Uterus (tissue), 2 donors: ENCODE measurements around the gene NDUFS4.

Source experiments
- CTCF ChIP-seq, 4 experiments: fragments of 200-600 bp in 2 of 4; fragments of 450-650 bp in 2 of 4; sonication (generic) in 2 of 4; IDR thresholded peaks; one replicate each; pipeline ENCODE4 v1.5.1; 2016 to 2019; ENCODE audit warnings: antibody characterized with exemption in 4 of 4, mild to moderate bottlenecking in 2 of 4, moderate library complexity in 1 of 4
- POLR2A ChIP-seq, 2 donors: fragments of 450-650 bp; IDR thresholded peaks; one replicate each; pipeline ENCODE4 v1.6.1; 2016; ENCODE audit warnings: antibody characterized with exemption in 2 of 2, mild to moderate bottlenecking in 1 of 2, moderate library complexity in 1 of 2

- TF ChIP-seq CTCF (IDR thresholded peaks at IDR 0.05) (no peak), POLR2A (IDR thresholded peaks at IDR 0.05) (no peak)
Observed at GRCh38 chr5:53537711-53538110, 22.7 kb upstream of the NDUFS4 start.
